Measurements from ENCODE around the gene ALPP.
"Not testable (repeated sequence)": the region's sequence is repeated elsewhere in the genome, so short reads cannot be mapped to it uniquely, and the experiment has no call there.

The ALPP gene

DNA sequence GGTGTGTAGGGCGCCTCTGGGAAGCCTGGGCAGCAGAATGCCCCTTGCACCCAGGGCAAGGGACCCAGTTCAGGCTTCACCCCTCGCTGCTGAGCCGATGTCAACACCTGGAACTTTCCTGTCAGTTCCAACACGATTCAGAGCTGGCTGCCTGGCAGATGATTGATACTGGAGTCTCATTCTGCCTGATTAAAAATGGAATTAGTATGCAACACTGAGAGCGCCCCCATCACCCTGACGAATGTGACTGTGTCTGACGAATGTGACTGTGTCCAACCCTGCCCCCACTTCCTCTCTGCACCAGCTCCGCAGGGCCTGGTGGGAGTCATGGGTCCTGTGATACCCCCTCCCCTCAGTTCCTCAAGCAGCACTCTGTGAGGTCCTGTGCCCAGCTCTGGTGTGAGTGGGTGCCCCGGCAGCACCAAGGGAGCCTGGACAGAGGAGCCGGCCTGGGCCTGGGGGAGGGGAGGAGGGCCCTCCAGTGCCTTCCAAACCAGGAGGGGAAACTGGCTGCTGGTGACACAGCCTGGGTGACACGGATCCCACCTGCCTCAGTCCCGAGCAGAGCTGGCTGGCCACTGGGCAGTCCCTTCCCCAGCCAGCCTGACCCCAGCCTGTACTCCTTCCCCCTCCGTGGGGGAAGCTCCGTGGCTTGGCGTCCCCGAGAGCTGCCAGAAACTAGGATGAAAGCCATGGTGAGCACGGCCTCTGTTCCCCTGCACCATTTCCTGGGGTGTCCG is 41.4 kb upstream of the ALPP start:
- H3K27ac Mint-ChIP-seq = no peak overlapping the region
- H3K4me1 Mint-ChIP-seq (ENCODE audit: low read depth) = no peaks in the 10 kb centered on the region
- H3K9me3 Mint-ChIP-seq = no peaks in the 10 kb centered on the region
- H3K4me3 Mint-ChIP-seq = no peak overlapping the region
- no peaks in the 10 kb centered on the region for H3K27me3 Mint-ChIP-seq (ENCODE audit: low read depth)
- no peaks in the 10 kb centered on the region for H3K36me3 Mint-ChIP-seq (ENCODE audit: low read depth)

GRCh38 chr2:232338094-232338758 is 40.3 kb upstream of the ALPP start:
- not testable (repeated sequence) for H3K4me1 Mint-ChIP-seq (ENCODE audit: low read depth); H3K27ac Mint-ChIP-seq; H3K36me3 Mint-ChIP-seq (ENCODE audit: low read depth); H3K4me3 Mint-ChIP-seq; H3K27me3 Mint-ChIP-seq (ENCODE audit: low read depth); H3K9me3 Mint-ChIP-seq

GRCh38 chr2:232338759-232339106 is 39.8 kb upstream of the ALPP start:
- no peaks in the 10 kb centered on the region for H3K4me1 Mint-ChIP-seq (ENCODE audit: low read depth)
- no peaks in the 10 kb centered on the region for H3K9me3 Mint-ChIP-seq
- peaks cover 4% of the 10 kb centered on the region for H3K27me3 Mint-ChIP-seq (ENCODE audit: low read depth)
- no peak overlapping the region for H3K4me3 Mint-ChIP-seq
- H3K27ac Mint-ChIP-seq = no peak overlapping the region
- no peaks in the 10 kb centered on the region for H3K36me3 Mint-ChIP-seq (ENCODE audit: low read depth)

DNA sequence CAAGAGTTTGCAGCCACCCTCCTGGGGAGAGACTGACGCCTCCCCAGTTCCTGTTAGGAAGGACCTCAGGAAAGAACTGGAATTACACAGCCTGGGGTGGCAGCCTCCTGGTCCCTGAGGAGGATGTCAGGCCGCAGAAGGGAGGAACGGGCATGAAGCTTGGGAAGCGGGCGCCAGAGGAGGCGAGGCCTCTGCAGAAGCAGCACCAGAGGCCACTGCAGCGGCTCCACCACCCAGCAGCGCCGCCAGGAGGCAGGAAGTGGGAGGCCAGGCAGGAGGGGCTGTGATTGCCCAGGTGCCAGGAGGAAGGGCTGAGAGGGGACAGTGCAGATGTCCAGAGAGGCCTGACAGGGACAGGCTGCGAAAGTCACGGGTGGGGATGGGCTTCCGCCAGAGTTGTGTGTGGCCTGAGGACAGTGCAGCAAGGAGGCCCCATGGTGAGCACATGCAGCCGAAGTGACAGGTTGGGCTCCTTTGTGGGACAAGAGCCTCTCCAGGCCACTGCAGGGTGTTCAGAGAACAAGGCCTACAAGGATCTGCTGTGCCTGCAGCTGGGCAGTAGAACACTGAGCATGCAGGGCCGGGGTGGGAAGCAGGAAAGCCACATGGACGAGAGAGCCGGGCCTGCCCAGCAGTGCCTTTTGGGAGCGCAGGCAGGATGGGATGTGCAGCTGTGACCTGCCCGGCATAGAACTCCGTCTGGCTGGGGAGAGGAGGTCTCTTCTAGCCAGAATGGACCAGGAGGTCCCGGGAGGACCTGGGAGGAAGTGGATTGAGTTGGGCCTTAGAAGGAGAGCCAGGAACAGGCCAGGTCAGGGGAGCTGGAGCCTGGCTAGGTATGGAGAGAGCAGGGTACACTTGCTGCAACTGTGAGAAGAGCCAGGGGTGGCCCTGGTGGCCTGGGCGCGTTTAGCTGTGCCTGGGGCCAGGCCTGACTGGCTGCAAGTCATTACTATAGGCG is 39.1 kb upstream of the ALPP start:
- Mint-ChIP-seq H3K27me3 (ENCODE audit: low read depth) (peaks cover 6% of the 10 kb centered on the region), H3K4me3 (no peak overlapping the region), H3K4me1 (ENCODE audit: low read depth) (no peaks in the 10 kb centered on the region)

DNA sequence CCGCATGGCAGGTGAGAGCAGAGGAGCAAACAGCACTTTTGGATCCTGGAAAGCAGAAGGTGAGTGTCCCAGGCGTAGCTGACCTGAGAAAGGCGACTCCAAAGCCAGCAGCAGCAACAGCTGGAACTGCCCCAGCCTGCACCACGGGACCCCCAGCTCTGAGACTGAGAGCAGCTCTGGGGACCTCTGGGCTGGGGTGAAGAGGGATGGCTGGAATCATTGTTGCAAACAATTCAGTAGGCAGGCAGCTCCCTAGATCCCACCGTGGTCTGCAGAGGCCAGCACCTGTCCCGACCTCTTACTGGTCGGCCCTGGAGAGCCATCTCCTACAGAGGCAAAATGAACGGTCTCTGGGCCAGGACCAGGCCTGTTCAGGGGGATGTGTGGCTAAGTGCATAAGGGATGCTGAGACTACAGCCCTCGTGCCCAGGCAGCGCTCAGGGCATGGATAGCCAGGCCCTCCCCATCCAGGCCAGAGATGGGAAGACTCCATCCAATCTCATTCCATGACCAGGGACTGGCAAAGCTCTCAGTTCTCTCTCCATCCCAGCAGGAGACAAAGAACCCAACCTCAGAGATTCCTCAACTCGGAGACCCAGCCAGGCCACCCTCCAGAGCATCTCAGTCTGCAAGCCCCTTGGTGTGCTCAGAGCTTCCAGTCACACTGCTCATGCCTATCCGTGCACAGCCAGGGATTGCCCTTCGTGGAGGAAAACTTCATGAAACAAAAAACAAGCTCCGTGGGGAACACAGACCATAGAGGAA is 38.2 kb upstream of the ALPP start:
- no peak overlapping the region for H3K27ac Mint-ChIP-seq
- no peaks in the 10 kb centered on the region for H3K9me3 Mint-ChIP-seq
- no peaks in the 10 kb centered on the region for H3K36me3 Mint-ChIP-seq (ENCODE audit: low read depth)
- H3K27me3 Mint-ChIP-seq (ENCODE audit: low read depth) = peaks cover 9% of the 10 kb centered on the region
- no peak overlapping the region for H3K4me3 Mint-ChIP-seq
- no peaks in the 10 kb centered on the region for H3K4me1 Mint-ChIP-seq (ENCODE audit: low read depth)

More for the DNA sequence above, 39.1 kb upstream of the ALPP start:
- Mint-ChIP-seq H3K36me3 (ENCODE audit: low read depth) (no peaks in the 10 kb centered on the region), H3K9me3 (no peaks in the 10 kb centered on the region), H3K27ac (no peak overlapping the region)

DNA sequence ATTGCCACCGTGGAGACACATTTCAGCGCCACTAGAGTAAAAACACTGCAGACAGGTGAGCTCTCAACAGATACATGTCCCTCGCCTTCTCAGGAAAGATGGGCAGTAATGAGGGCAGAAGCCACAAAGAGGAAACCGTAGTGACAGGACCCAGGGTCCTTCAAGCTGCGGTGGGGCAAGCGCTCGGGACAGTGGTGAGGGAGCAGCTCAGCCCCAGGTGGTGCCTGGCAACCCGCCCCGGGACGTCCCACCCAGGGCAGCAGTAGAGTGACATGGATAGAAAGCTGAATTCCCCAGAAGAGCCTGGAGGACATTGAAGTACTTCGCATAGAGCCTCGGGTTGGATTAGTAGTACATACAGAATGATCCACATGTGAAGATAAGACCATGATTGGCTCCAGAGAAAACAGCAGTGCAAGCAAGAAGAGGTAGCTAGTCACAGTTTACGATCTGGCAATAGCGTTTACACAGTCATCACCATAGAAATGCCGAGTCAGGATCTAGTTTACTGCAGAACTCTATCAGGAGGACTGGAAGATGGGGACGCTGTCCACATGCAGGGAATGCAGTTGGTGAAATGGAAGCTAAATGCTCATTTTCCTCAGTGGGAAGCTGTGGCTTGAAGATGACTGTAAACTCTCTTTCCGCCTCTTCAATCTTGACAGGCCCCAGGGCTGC is 37.4 kb upstream of the ALPP start:
- no peaks in the 10 kb centered on the region for H3K36me3 Mint-ChIP-seq (ENCODE audit: low read depth)
- H3K4me1 Mint-ChIP-seq (ENCODE audit: low read depth) = no peaks in the 10 kb centered on the region
- no peaks in the 10 kb centered on the region for H3K9me3 Mint-ChIP-seq
- no peak overlapping the region for H3K4me3 Mint-ChIP-seq
- no peak overlapping the region for H3K27ac Mint-ChIP-seq
- H3K27me3 Mint-ChIP-seq (ENCODE audit: low read depth) = peaks cover 9% of the 10 kb centered on the region

- H3K27ac Mint-ChIP-seq = no peak overlapping the region
- peaks cover 9% of the 10 kb centered on the region for H3K27me3 Mint-ChIP-seq (ENCODE audit: low read depth)
- no peaks in the 10 kb centered on the region for H3K9me3 Mint-ChIP-seq
- H3K4me1 Mint-ChIP-seq (ENCODE audit: low read depth) = no peaks in the 10 kb centered on the region
- no peaks in the 10 kb centered on the region for H3K36me3 Mint-ChIP-seq (ENCODE audit: low read depth)
- H3K4me3 Mint-ChIP-seq = no peak overlapping the region
These were observed 36.8 kb upstream of the ALPP start for GRCh38 chr2:232341739-232342126.

- Mint-ChIP-seq H3K4me3 (no peak overlapping the region), H3K27ac (no peak overlapping the region), H3K36me3 (ENCODE audit: low read depth) (no peaks in the 10 kb centered on the region), H3K27me3 (ENCODE audit: low read depth) (peaks cover 9% of the 10 kb centered on the region), H3K4me1 (ENCODE audit: low read depth) (no peaks in the 10 kb centered on the region), H3K9me3 (no peaks in the 10 kb centered on the region)
These were observed 35.7 kb upstream of the ALPP start for GRCh38 chr2:232342635-232343565.

DNA sequence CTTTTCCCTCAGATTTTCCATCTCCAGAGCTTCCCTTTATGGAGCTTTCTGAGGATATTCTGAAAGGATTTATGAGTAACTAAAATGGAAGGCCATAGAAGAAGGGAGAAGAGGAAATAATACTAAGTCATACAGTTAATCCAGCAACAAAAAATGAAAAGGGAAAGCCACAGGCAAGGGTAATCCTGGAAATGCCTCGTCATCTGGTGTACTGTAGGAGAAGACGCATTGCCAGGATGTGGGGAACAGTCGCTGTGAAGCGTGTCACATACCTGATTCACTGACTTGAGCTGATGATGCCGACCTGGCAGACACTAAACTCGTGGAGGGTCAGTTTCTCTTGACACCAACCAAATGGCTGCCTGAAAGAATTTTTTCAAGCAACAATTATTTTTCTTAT is 34.7 kb upstream of the ALPP start:
- Mint-ChIP-seq H3K27ac (no peak overlapping the region), H3K4me1 (ENCODE audit: low read depth) (peaks cover 2% of the 10 kb centered on the region)

DNA sequence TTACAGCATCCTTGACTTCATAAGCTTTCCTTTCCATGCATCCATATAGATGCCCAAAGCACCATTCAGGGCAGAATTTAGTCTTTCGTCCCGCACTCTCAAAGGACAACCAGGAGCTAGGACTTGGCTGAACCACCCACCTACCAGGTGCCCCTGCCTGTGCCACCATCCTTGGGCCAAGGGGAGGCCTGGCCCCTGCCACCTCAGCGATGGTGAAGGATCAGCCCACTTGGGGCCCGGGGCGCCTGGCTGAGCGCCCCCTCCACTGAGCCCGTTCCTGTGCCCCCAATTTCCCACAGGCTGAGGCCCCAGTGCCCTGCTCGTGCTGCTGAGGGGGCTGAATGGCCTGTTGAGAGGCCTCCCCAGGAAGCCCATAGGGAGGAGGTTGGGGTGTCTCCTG is 33.3 kb upstream of the ALPP start:
- H3K4me1 Mint-ChIP-seq (ENCODE audit: low read depth) = peaks cover 6% of the 10 kb centered on the region
- H3K27ac Mint-ChIP-seq = no peak overlapping the region
- H3K36me3 Mint-ChIP-seq (ENCODE audit: low read depth) = no peaks in the 10 kb centered on the region
- no peak overlapping the region for H3K4me3 Mint-ChIP-seq
- H3K9me3 Mint-ChIP-seq = no peaks in the 10 kb centered on the region
- H3K27me3 Mint-ChIP-seq (ENCODE audit: low read depth) = peaks cover 12% of the 10 kb centered on the region

More for the DNA sequence above, 34.7 kb upstream of the ALPP start:
- Mint-ChIP-seq H3K36me3 (ENCODE audit: low read depth) (no peaks in the 10 kb centered on the region), H3K4me3 (no peak overlapping the region), H3K9me3 (no peaks in the 10 kb centered on the region), H3K27me3 (ENCODE audit: low read depth) (peaks cover 9% of the 10 kb centered on the region)

DNA sequence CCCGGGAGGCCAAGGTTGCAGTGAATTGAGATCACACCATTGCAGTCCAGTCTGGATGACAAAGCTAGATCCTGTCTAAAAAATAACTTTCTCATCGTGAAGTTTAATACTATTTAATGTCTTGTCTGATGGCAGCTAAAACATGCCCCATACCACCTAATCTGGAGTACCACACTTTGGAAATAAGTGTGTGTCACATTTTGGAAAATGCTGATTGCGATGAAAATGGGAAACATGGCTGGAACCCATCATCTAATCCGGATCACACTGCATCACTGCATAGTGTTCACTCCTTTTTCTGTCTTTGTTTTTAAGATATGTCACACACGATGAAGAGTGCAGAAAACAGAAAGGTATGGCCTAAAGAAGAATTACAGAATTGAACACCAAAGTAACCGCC is 31.2 kb upstream of the ALPP start:
- no peaks in the 10 kb centered on the region for H3K36me3 Mint-ChIP-seq (ENCODE audit: low read depth)
- H3K4me1 Mint-ChIP-seq (ENCODE audit: low read depth) = peaks cover 6% of the 10 kb centered on the region
- H3K27me3 Mint-ChIP-seq (ENCODE audit: low read depth) = peaks cover 18% of the 10 kb centered on the region
- H3K4me3 Mint-ChIP-seq = no peak overlapping the region
- no peak overlapping the region for H3K27ac Mint-ChIP-seq
- H3K9me3 Mint-ChIP-seq = no peaks in the 10 kb centered on the region

DNA sequence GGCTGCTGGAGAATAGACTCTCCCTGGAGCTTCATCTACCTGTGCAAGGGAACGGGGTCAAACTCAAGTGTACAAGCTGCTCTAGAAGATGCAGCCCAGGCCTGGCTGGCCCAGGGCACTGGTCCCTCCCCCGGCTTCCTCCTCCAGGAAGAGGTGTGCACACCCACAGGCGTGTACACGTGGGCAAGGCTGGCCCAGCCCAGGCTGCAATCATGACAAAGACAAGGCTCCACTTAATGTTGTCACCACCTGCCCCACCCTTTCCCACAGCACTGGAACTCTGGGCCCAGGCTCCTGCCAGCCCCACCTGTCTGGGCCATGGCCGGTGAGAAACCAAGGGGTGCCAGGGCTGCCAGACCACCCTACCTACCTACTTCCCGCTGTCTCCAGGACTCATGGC is 29.6 kb upstream of the ALPP start:
- no peaks in the 10 kb centered on the region for H3K36me3 Mint-ChIP-seq (ENCODE audit: low read depth)
- peaks cover 24% of the 10 kb centered on the region for H3K27me3 Mint-ChIP-seq (ENCODE audit: low read depth)
- no peaks in the 10 kb centered on the region for H3K9me3 Mint-ChIP-seq
- H3K4me3 Mint-ChIP-seq = no peak overlapping the region
- peaks cover 6% of the 10 kb centered on the region for H3K4me1 Mint-ChIP-seq (ENCODE audit: low read depth)
- no peak overlapping the region for H3K27ac Mint-ChIP-seq

DNA sequence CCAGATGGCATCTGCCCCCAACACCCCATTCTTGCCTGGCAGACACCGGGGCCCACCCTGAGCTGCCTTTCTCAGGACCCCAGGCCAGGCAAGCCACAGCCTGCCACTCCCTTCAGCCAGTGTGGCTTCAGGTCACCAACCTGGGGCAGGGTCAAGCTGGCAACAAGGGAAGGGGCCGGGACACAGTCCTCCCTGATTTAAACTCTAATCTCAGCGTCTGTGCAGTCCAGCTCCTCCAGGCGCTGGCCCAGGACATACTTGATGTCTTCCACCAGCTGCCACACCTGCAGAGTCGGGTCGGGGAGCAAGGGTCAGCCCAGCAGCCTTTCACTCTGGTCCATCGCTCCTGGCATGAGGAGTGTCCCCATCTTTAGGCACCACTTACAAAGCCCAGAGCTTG is 29.0 kb upstream of the ALPP start:
- H3K36me3 Mint-ChIP-seq (ENCODE audit: low read depth) = no peaks in the 10 kb centered on the region
- no peak overlapping the region for H3K4me3 Mint-ChIP-seq
- peaks cover 6% of the 10 kb centered on the region for H3K4me1 Mint-ChIP-seq (ENCODE audit: low read depth)
- no peaks in the 10 kb centered on the region for H3K9me3 Mint-ChIP-seq
- no peak overlapping the region for H3K27ac Mint-ChIP-seq
- H3K27me3 Mint-ChIP-seq (ENCODE audit: low read depth) = peaks cover 20% of the 10 kb centered on the region

Measured in T-helper 1 cell treated with Interleukin-12 subunit alpha and Interleukin-12 subunit beta and Interleukin-4 antibody, amounts not matched to agents 30 μg/mL and 1 μg/mL, for 36 hours (primary cell).